Measurements from ENCODE around the gene POC5. TPM values are rescaled to one million over a fixed set of nuclear protein-coding genes. Genes with fewer than 3 reads are reported as not detected.

POC5 gene
- total RNA-seq, 1 donor from 2014 or later: 2.1 TPM

DNA sequence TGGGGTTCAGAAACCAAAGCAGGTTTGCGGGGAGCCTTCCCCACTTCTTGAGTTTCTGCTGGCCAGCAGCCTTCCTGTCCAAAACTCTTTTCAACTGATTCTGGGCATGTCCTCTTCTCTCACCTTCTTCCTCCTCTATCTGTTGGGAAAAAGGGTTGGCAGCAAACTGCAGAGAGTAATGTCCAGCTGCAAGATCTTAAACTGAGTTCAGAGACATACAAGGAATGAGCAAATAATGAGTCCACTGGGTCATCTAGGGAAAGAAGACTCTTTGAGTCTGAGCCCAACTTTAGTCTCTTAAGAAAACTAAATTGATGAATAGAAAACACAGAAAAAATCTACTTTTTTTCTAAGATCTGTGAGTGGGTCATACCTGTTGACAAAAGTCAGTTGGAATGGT is 89.4 kb downstream of the POC5 start:
- intact Hi-C loops (cut with micrococcal nuclease): no loop called here
- DNase-seq: no peak
- no peak for ATAC-seq

DNA sequence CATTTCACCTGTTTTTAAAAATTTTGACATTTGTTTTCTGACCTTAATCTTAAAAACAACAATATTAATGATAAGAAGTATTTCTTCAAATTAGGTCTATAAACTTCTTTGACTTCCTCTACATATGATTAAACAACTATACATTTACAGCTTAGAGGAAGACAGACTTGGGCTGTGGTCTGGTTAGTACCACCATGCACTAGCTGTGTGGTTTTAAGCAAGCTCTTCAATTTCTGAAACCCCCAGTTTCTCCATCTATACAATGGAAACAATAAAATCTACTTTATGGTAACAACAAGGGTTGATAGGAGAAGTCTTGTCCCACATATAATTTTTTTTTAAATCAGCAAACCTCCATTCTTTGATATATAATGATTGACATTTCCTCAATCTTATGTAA is 90.3 kb downstream of the POC5 start:
- intact Hi-C loops (cut with micrococcal nuclease): no loop called here
- DNase-seq (no peak), ATAC-seq (no peak)

Other genes starting within 250 kb of the POC5 start
- gene CERT1, start 205.8 kb downstream of the POC5 start, total RNA-seq: 29.3 TPM
- 22.2 TPM for gene POLK, start 205.5 kb downstream of the POC5 start, total RNA-seq
- 0.25 TPM for gene ANKDD1B, start 106.0 kb downstream of the POC5 start, total RNA-seq